HPDE6-E6E7 (cell line): ENCODE measurements around the gene AK8.
"Not testable (repeated sequence)": the region's sequence is repeated elsewhere in the genome, so short reads cannot be mapped to it uniquely, and the experiment has no call there.

ENCODE experiments used
- DNase-seq: peaks from one replicate; pipeline ENCODE4 v3.0.0; 2011; ENCODE audit warnings: missing footprints; ENCODE audit errors: extremely low spot score

AK8 gene

DNA sequence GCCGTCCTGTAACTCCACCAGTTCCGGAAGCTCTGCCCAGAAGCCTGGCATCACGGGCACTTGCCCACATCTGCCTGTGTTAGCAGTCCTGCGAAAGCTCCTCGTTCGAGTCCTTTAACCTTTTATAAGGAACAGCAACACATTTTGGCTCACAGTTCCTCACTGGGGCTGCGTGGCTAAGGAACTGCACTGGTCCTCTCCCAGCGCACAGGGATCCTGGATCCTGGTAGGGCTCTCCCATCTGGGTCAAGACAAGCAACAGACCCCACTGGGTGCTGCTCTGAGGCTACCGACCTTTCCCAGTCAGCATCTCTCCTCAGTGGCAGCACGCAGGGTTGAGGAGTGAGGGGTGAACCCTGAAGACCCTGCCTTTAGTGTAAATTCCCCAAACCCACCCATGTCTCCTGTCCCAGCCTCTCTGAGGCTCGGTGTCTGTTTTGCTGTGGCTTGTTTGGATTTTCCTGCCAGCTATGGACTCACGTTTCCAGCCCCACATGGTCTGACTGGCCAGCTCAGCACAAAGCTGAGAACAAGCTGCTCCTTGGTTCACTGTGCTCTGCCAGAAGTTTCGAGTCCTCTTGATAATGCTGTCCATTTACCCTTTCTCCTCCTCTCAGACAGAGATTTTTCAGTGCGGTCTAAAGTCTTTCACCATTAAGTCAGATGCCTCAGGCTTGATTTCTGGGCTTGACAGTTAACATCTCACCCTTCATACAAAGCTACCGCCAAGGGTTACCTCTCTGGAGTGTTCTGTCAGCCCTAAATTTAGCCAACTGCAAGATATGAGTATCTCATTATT, 80.0 kb downstream of the AK8 start:
- no peak for DNase-seq

DNA sequence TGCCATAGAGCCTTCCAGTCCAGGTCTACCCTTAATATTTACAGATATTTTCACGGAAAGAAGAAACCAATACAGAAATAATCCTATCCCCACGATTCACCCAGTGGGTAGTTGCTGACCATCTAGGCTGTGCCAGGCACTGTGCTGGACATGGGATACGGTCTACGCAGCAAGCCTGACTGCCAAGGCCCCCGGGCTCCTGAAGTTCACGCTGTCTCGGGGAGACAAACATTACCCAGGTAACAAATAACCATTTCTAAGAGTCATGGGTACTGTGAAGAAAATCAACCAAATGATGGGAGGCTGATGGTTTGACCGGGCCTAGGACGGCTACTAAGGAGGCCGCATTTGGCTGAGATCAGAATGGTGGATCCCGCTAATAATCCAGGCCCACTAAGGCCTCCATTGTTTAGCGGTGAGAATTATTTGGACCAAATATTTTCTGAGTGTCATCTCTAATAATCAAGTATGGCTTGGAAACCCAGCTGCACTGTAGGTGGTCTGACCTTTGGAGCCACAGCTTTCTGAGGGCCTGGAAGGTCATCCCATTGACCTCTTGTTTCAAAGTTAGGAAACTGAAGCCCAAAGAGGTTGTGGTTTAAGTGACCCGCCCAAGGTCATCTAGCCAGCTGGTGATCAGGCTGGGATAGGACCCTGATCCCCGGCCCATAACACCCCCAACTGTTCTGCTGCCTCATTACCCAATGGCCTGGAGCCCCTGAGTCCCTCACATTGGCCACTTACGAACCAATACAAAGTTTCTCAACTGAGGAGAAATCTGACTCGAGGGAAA, 82.4 kb downstream of the AK8 start:
- no peak for DNase-seq

DNA sequence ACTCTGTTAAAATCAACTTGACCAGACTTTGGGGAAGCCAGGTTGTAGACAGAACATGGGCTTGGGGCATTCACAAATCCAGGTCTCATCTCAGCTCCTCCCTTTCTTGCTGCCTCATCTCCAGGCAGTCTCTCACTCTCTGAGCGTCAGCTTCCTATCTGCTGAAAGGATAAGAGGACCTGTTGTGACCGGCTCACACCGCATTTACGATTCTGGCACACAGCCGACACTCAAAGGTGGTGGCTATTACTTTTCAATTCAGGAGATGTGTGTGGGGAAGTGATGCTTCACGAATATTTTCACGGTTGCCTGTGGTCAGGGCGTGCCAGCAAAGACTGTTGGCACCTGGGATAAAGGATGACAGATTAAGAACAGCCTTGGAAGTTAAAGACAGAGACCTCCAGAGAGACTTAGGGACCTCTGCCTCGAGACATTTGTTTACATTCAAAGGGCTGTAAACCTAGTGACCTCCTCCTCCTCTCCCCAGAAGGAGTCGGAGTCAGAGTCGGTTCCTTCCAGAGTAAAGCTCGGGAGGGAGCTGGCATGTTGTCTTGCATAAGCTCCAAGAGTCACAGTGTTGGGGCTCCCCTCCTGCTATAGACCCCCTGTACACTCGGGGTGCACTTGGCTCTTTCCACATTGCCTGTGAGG, 83.2 kb downstream of the AK8 start:
- DNase-seq, result no peak

DNA sequence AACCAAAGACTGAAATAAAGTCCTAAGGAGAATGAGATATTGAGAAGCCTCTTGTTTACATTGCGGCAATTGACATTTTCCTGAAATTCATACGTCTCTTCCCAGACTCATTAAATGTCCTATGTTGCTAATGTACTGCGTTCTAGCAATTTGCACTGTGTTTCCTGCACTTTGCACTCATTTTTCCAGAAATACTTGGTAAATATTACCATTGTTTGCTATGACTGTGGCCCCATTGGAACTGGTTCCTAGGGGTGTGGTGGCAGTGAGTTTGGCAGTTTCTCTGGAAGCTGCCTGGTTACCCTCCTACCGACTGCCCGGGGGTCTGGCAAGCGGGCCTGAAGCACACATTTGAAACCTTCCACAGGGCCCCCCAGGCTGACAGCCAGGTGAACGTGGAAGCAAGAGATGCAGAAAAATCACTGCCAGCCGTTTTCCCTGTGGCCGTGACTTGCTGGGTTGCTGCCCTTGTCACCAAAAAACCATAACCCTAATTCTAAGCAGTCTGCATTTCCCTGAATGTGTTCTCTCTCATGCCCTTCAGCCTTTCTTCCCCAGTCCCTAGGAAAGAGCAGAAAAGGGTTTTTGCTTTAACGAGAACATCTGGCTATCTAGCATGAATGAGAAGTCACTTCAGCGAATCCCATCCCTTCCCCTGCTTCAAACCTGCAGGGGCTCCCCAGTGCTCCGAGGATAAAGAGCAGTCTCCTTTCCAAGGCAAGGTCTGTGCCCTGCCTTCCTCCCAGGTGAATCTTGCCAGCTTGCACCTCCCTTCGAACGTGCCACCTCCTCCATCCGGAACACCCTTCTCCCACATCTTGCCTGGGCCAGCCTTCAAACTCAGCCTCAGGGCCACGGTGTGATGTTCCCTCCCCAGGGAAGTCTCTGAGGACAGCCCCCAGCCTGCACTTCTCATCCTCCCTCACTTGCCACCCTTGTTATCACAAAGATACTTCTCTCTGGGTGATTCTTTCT, 84.2 kb downstream of the AK8 start:
- no peak for DNase-seq

DNA sequence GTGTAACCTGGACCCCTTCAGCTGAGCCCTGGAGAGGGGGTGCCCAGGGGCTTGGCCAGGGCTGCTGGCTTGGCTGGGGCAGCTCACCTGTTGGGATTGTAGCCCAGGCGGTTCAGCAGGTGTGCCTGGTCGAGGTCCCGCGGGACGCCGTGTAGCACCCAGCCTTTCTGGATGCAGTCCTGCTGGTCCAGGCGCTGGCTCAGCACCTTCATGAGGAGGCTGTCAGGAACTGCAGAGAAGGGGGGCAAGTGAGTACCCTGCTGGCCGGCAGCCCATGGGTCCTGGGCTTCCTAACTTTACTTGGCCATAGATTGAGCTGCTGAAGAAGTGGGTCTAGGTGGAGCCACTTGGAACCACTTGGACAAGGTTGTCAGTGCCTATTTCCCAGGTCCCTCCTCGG, 85.5 kb downstream of the AK8 start:
- no peak for DNase-seq

DNA sequence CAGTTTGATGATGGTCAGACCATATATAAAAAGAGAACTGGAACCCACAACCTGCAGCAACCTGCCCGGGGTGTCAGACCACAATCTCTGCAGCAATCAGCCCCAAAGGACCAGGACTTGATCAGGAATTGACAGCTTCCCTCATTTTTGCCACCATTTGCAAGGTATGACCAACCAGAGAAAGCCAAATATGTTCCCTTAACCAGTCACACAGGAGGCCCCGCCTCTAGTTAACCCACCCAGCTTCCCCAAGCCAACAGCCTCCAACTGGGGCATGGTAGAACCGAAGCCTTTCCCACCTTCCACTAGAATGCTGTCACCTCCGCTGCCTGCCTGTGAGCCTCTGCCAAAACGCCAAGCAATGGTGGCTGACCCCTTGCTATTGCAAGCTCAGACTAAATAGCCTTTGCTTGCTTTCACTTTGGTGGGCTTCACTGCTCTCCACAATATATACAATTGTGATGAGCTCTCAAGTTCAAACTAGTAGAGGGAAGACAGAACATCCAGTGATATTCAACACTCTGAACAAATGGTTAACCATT, 86.3 kb downstream of the AK8 start:
- DNase-seq, result no peak

DNA sequence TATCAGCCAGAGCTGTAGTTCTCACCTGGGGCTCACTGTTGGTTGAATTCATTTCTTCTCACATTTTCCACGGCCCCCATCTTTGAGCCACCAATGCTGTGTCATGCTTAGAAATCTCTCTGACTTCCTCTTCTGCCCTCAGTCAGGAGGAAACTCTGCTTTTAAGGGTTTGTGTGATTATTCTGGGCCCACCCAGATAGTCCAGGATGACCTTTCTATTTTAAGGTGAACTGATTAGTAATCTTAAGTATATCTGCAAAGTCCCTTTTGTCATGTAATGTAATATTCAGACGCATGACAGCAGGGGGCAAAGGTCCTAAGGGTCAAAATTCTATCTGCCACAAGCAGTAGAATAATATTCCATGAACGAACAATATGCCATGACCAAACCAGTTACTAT, 88.4 kb downstream of the AK8 start:
- no peak for DNase-seq

DNA sequence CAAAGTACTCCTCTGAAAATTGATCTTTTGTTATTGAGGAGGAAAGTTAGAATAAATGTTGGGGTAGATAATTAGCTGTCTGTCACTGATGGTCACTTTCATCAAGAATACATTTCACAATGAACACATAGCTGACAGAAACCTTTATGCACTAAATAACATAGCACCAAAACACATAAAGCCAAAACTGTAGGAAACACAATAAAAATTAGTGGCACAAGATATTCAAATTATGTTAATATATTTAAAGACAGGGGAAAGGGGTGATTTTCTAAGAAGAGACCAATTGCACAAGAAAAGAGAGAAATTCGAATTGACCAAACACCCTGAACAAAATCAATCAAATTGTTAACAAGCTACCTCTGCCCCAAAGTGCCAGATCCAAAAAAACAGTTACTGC, 89.7 kb downstream of the AK8 start:
- DNase-seq, result no peak

DNA sequence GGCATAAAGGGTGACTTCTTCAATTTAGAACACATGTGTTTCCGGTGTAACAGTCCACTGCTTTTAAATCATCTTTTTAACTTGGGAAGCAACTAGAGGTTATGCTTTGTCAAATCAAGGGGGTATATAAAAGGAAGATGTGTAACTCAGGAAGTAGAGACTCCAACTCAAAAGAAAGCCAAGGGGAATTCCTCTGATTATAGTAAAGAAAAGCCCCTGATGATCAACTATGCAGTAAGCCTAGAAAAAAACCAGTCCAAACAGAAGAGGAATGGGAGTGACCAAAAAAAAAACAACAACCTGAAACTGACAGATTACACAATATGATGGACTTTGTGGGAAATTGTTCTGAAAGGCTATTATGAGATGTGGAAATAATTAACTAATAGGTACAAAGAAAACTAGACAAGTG, 90.3 kb downstream of the AK8 start:
- no peak for DNase-seq

DNA sequence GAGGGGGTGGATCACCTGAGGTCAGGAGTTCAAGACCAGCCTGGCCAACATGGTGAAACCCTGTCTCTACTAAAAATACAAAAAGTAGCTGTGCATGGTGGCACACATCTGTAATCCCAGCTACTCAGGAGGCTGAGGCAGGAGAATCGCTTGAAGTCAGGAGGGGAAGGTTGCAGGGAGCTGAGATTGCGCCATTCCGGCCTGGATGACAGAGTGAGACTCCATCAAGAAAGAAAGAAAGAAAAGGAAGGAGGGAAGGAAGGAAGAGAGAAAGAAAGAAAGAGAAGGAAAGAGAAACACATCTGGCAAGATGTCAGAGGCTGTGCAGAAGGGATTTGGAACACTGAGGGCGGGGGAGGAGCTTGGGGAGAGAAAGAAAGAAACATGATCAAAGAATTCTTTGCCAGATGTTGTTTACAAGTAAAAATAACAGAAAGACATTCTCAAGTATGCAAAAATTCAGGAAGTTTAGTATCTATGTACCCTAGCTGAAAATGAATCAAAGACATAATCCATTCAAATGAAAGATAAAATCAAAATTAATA, 93.7 kb downstream of the AK8 start:
- DNase-seq, result no peak

DNA sequence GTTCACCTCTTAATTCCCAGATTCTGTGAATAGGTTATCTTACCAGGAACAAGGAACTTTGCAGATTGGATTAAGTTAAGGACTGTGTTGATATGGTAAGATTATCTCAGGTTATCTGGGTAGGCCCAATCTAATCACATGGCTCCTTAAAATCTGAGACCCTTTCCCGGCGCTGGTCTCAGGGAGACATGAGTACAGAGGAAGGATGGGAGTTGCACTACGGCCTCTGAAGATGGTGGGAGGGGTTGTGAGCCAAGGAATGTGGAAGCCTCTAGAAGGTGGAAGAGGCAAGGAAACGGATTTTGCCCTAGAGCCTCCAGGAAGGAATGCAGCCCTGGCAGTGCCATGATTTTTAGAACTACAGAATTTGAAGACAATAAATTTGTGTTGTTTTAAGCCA, 95.1 kb downstream of the AK8 start:
- DNase-seq, result no peak

DNA sequence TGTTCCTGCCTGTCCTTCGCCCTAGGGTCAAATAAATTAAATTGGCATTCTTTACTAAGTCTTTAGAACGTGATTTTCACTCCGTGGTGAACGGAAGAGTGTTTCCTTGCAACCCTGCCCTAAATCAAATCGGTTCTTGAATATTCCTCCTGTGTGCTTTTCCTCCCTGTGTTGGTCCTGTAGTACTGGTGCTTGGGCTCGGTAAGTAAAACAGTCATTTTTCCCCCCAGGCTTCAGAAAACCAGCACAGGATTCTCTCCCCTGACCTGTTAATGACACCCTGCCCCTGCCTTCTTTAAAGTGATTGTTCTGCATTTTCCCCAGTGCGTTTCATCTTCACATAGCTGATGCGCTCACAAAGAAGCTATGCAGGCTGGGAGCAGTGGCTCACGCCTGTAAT, 96.0 kb downstream of the AK8 start:
- no peak for DNase-seq

DNA sequence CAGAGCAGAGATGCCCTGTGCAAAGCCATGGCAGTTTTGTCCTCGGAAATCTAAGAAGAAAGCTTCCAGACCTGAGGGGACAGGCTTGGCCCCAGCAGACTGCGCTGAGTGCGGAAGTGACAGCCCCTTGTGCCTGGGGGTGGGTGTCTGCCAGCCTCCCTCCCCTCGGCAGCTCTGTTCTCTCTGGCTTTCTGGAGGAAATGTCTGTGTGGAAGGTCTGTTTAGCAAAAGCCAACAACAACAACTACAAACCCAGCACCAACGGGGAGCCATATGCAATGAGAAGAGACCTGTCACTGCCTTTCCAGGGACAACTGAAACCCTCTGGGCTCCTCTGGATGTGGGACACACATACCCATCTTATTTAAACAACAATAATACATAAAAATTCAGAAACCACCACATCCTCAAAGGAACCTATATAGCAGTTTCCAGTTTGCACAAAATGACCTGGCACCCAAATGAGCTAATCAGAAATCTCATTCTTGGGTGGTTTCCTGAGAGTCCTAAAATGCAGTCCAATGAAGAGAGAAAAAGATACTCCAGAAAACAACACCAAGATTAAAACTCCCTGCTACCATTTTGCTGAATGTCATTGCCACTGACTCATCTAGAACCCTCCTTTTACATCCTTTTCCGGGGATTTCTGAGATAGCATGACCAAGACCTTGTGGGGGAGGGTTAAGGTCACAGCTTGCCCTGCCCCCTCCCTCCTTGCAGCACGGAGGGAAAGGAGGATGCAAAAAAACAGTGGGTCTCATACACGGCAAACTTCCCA, 97.7 kb downstream of the AK8 start:
- no peak for DNase-seq

DNA sequence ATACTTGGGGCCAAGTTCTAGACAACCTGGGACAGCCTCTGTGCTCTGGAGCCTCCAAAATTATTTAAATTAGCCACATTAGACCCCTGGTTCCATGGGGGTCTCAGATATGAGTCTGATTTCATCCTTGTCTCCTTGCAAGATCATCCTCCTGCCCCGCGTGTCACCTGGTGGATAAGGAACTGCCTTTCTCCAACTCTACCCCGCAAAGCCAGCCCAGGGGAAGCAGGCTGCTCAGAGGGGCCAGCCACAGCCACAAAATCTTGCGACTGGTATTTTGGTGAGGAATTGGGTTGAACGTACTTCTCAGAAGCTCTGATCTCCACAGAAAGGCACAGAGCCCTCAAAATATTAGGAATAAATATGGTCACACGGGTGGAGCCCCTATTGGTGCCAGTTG, 101.2 kb downstream of the AK8 start:
- DNase-seq, result no peak

DNA sequence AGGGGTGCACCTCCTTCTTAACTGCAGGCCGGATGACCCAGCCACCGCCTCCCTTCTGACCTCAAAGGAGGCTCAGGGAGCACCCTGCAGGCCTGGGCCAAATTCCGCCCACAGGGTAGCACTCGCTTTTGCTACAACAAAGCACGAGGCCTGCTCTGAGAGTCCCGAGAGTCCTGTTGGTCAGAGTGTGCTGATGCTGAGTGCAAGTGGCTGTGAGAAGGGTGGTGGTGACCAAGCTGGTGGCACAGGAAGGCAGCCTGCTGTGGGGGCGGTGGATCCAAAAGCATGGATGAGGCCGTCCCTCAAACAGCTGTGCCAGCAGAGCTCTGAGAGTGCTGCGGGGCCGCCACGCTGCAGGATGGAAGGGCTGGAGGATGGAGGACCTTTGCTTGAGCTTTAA, 101.8 kb downstream of the AK8 start:
- no peak for DNase-seq

DNA sequence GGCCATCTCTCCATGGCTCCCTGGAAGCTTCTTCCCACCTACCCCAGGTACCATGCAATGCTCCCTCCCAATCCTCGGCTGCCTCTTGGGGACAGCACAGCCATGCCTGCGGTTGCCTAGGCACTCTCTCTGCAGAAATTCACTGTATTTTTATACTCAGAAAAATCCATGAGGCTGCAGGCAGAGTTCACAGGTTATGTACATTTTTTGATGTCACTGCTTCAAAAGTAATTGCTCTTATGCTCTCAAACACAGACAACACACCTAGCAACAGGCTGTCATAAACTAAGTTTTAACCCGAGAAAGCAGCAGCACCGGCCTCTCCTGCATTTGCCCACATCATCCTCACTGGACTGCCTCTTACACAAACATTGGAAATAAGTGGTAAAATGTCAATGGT, 102.4 kb downstream of the AK8 start:
- no peak for DNase-seq

DNA sequence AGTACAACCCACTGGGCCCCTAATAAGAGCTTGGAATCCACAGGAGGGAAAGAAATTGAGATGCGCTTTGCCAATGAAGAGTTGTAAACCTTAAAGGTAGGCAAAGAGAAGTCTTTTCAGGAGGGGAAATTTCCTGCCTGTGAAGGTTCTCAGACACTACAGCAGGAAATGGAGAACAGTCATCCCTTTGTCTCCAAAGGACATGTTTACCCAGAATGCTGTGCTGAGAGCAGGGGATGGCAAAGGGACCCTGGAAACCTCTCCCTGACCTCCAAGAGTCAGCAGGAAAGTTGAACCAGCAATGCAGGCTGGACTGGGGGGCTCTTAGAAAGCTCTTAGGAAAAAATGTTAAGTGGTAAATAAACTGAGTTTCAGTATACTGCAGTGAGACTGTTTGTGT, 103.2 kb downstream of the AK8 start:
- DNase-seq, result no peak

DNA sequence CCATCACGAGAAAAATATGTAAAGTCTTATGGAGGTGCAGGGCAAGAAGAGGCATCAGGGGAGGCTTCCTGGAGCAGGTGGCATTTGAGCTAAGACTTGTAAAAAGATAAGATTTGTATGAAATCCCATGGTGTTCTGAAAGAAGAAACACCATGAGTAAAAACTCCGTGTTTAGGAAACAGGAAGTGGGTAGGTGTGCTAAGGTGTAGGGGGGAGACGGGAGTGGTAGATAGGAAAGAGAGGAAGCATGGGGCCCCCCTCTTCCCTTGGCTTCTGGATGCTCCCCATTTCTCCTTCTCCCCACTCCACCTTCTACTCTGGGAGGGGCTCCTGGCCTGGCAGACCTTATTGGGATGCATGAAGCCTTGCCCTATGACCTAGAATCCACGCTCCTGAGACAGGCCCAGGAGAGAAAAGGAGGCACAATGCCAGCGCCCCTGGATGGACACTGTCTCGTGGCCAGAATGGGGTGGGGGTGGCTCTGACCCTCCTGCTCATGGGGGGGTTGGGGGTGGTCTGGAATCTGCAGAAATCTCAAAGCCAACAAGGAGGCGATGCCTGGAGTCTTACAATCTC, 104.2 kb downstream of the AK8 start:
- DNase-seq, result no peak

DNA sequence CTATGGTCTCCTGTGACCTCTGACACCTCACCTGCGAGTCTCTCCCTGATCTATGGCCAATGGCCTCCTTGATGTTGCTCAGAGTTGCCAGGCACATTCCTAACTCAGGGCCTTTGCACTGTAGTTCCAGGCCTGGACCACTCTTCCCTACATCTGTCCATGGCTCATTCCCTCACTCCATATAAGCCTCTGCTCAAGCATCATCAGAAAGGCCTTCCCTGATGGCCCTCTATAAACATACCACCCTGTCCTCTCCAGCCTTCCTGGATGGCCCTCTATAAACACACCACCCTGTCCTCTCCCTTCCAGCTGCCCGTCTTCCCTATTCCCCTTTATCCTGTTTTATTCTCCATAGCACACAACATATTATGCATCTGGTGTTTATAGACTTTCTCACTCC, 105.0 kb downstream of the AK8 start:
- DNase-seq, result no peak

DNA sequence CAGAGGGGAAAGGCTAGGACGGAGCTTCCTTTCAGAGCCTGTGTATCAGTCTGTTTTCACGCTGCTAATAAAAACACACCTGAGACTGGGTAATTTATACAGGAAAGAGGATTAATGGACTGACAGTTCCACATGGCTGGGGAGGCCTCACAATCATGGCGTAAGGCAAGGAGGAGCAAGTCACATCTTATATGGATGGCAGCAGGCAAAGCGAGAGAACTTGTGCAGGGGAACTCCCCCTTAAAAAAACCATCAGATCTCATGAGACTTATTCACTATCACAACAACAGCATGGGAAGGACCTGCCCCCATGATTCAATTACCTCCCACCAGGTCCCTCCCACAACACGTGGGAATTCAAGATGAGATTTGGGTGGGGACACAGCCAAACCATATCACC, 106.3 kb downstream of the AK8 start:
- not testable (repeated sequence) for DNase-seq
